B cell (primary cell): ENCODE data around the gene CCDC91. TPM values are rescaled to one million over a fixed set of nuclear protein-coding genes. Genes with fewer than 3 reads are reported as not detected.

Source experiments
- ATAC-seq: fragments of 200-7000 bp; cut with Tn5 transposase; one replicate; pipeline ENCODE4 v1.10.0; 2021; ENCODE audit warnings: low read depth, mild to moderate bottlenecking, moderate number of reproducible peaks, moderate library complexity
- CTCF ChIA-PET: fragments of 350-600 bp; sonication (Branson Sonifier 250); formaldehyde crosslinking; loops from one replicate; lab custom pipeline; 2021; ENCODE audit warnings: antibody characterized with exemption, inconsistent platforms; lab: Charles Lee
- POLR2A ChIA-PET: fragments of 350-600 bp; sonication (Branson Sonifier 250); formaldehyde crosslinking; loops from one replicate; lab custom pipeline; 2021; ENCODE audit warnings: antibody characterized with exemption; lab: Charles Lee
- DNase-seq: peaks from one replicate; pipeline ENCODE4 v3.0.0; 2013
- H2AFZ ChIP-seq: 2 replicates; pipeline ENCODE4 v1.6.1; 2012; ENCODE audit warnings: mild to moderate bottlenecking, low read depth, low read length; ENCODE audit not compliant: insufficient read depth, poor library complexity, severe bottlenecking
- H3K27ac ChIP-seq, 2 donors: 1 replicate in 1 of 2; 2 replicates in 1 of 2; pipeline ENCODE4 v1.5.1; 2012 to 2013; ENCODE audit warnings: low read length in 2 of 2, mild to moderate bottlenecking in 2 of 2, moderate library complexity in 1 of 2
- H3K27me3 ChIP-seq, 4 experiments: fragments of 200-600 bp in 1 of 4; sonication (generic) in 1 of 4; replicated peaks in 1 of 4; 1 replicate in 2 of 4; 2 replicates in 2 of 4; pipeline versions ENCODE4 v1.6.1 to v1.7.0; 2013 to 2016; ENCODE audit warnings: low read length in 3 of 4, mild to moderate bottlenecking in 2 of 4, mixed read lengths in 1 of 4, moderate library complexity in 1 of 4; ENCODE audit not compliant: insufficient read depth in 4 of 4, control insufficient read depth in 3 of 4; ENCODE audit errors: control extremely low read depth in 1 of 4
- H3K36me3 ChIP-seq, 2 experiments: replicated peaks in 1 of 2; 1 replicate in 1 of 2; 2 replicates in 1 of 2; pipeline versions ENCODE4 v1.6.1 to v1.7.1; 2013; ENCODE audit warnings: low read length in 1 of 2; ENCODE audit not compliant: insufficient read depth in 2 of 2, control insufficient read depth in 1 of 2; ENCODE audit errors: control extremely low read depth in 1 of 2, extremely low read depth in 1 of 2
- H3K4me1 ChIP-seq, 2 donors: fragments of 200-600 bp in 1 of 2; sonication (generic) in 1 of 2; 1 replicate in 1 of 2; 2 replicates in 1 of 2; pipeline versions ENCODE4 v1.5.1 to v1.6.1; 2013 to 2017; ENCODE audit warnings: low read length in 2 of 2; ENCODE audit not compliant: control insufficient read depth in 2 of 2, insufficient read depth in 2 of 2
- H3K4me2 ChIP-seq: replicated peaks from 2 replicates; pipeline ENCODE3; 2012; ENCODE audit warnings: mild to moderate bottlenecking, low read depth, low read length; ENCODE audit not compliant: poor library complexity, severe bottlenecking
- H3K4me3 ChIP-seq, 5 experiments: fragments of 200-600 bp in 1 of 5; sonication (generic) in 1 of 5; 1 replicate in 3 of 5; 2 replicates in 2 of 5; pipeline versions ENCODE4 v1.5.1 to v1.7.0; 2011 to 2016; ENCODE audit warnings: low read length in 4 of 5, mild to moderate bottlenecking in 4 of 5, low read depth in 2 of 5, control low read depth in 1 of 5, moderate library complexity in 1 of 5; ENCODE audit not compliant: insufficient read depth in 1 of 5; ENCODE audit errors: control extremely low read depth in 1 of 5, extremely low read depth in 1 of 5
- H3K79me2 ChIP-seq: fragments of 200-600 bp; sonication (generic); one replicate; pipeline ENCODE4 v1.6.0; 2016; ENCODE audit warnings: low read length; ENCODE audit not compliant: control insufficient read depth, insufficient read depth
- H3K9ac ChIP-seq: fragments of 200-600 bp; sonication (generic); 2 replicates; pipeline ENCODE4 v1.6.1; 2017; ENCODE audit warnings: mild to moderate bottlenecking, low read length, moderate library complexity
- H3K9me3 ChIP-seq, 3 donors: one replicate each; pipeline versions ENCODE4 v1.6.1 to v1.7.1; 2013; ENCODE audit warnings: low read length in 2 of 3; ENCODE audit not compliant: control insufficient read depth in 2 of 3, insufficient read depth in 1 of 3; ENCODE audit errors: control extremely low read depth in 1 of 3
- H4K20me1 ChIP-seq: 2 replicates; pipeline ENCODE4 v1.6.0; 2012; ENCODE audit warnings: mild to moderate bottlenecking, low read length; ENCODE audit not compliant: insufficient read depth, control insufficient read depth, poor library complexity, severe bottlenecking
- H3K27ac Mint-ChIP-seq: one replicate; pipeline ENCODE4 v1.8.0; 2021; ENCODE audit warnings: mixed read lengths
- H3K27me3 Mint-ChIP-seq: one replicate; pipeline ENCODE4 v1.8.0; 2021; ENCODE audit warnings: mixed read lengths
- H3K4me1 Mint-ChIP-seq: one replicate; pipeline ENCODE4 v1.8.0; 2021; ENCODE audit warnings: mixed read lengths
- H3K4me3 Mint-ChIP-seq: one replicate; pipeline ENCODE4 v1.8.0; 2021; ENCODE audit warnings: mixed read lengths
- H3K9me3 Mint-ChIP-seq: one replicate; pipeline ENCODE4 v1.8.0; 2022; ENCODE audit warnings: mixed read lengths; ENCODE audit not compliant: insufficient read depth
- EZH2 ChIP-seq: IDR thresholded peaks from 2 replicates; pipeline ENCODE4 v1.6.1; 2012; ENCODE audit warnings: borderline replicate concordance, low read depth, mild to moderate bottlenecking, moderate library complexity, low read length; ENCODE audit not compliant: insufficient read depth, poor library complexity, severe bottlenecking
- WGBS: methylation state at CpG from one replicate; pipeline ENCODE4 v1.1.5; 2013; ENCODE audit warnings: missing lambda C conversion rate; ENCODE audit not compliant: insufficient coverage; 5-methylcytosine and 5-hydroxymethylcytosine counted together
- intact Hi-C: fragments of 100-400 bp; cut with micrococcal nuclease; formaldehyde crosslinking; loops from one replicate; pipeline ENCODE4 v1.10.0; 2022
- polyA plus RNA-seq: library from polyadenylated mRNA; depleted of rRNA; stranded (reverse); fragments of >200 nt; gene quantifications from 2 replicates; pipeline ENCODE4 v1.2.3, GENCODE V29; 2012
- total RNA-seq, 2 donors: library from RNA; stranded (reverse); fragments of 120-200 nt in 1 of 2; gene quantifications; 1 replicate in 1 of 2; 2 replicates in 1 of 2; pipeline versions ENCODE4 v1.2.3 to v1.2.4, GENCODE V29; 2013 to 2022
- TF ChIP-seq, protein P1 (sequence below): fragments of 200-600 bp; IDR thresholded peaks from one replicate; pipeline ENCODE4 v1.8.0; 2022; ENCODE audit warnings: antibody characterized with exemption, mild to moderate bottlenecking

Gene CCDC91
- total and polyA plus RNA-seq, 2 donors (not counting 1 experiment from before 2014, with no cell fraction given), result 10.9 to 64.8 TPM

DNA sequence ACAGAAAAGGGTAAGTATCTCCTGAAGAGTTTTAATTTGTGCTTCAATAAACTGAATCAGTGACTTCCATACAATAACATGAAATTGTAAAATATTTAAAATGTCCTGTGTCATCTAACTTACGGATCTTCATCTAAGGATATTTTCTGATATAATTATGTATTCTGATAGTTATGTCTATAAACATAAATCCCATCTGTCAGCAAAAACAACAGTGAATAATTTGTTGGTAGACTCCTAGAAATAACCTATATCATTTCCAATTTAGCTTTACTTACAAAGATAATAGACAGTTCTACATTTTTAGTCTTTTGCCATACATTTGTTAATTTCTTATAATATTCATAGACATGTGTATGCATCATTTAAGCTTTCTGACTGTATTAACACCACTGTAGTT is 293.9 kb downstream of the CCDC91 start:
- Histone ChIP-seq H3K79me2 (no peaks in the 10 kb centered on the region), H3K27me3 (no peaks in the 10 kb centered on the region), H3K4me3 (no peak overlapping the region), H3K9ac (no peak overlapping the region), H3K36me3 (peaks cover 0 to 2% of the 10 kb centered on the region in 2 experiments), H3K4me2 (no peak overlapping the region), H2AFZ (no peak overlapping the region), H4K20me1 (no peaks in the 10 kb centered on the region), H3K27ac (no peak overlapping the region), H3K9me3 (peaks cover 0 to 2% (median 0%) of the 10 kb centered on the region in 3 donors), H3K4me1 (no peaks in the 10 kb centered on the region)
- no peak for TF ChIP-seq EZH2
- TF ChIP-seq, protein P1, sequence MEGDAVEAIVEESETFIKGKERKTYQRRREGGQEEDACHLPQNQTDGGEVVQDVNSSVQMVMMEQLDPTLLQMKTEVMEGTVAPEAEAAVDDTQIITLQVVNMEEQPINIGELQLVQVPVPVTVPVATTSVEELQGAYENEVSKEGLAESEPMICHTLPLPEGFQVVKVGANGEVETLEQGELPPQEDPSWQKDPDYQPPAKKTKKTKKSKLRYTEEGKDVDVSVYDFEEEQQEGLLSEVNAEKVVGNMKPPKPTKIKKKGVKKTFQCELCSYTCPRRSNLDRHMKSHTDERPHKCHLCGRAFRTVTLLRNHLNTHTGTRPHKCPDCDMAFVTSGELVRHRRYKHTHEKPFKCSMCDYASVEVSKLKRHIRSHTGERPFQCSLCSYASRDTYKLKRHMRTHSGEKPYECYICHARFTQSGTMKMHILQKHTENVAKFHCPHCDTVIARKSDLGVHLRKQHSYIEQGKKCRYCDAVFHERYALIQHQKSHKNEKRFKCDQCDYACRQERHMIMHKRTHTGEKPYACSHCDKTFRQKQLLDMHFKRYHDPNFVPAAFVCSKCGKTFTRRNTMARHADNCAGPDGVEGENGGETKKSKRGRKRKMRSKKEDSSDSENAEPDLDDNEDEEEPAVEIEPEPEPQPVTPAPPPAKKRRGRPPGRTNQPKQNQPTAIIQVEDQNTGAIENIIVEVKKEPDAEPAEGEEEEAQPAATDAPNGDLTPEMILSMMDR, result no peak
- H3K9me3 Mint-ChIP-seq, result no peaks in the 10 kb centered on the region
- no peak overlapping the region for H3K4me3 Mint-ChIP-seq
- no peaks in the 10 kb centered on the region for H3K4me1 Mint-ChIP-seq
- ATAC-seq, result no peak
- DNase-seq, result no peak
- intact Hi-C loops, result no loop called here
- WGBS, result no CpG with 5 or more reads among the region's 1 CpG
- H3K27me3 Mint-ChIP-seq, result no peaks in the 10 kb centered on the region
- CTCF ChIA-PET, result no interaction called here
- POLR2A ChIA-PET, result no interaction called here
- H3K27ac Mint-ChIP-seq, result no peak overlapping the region

DNA sequence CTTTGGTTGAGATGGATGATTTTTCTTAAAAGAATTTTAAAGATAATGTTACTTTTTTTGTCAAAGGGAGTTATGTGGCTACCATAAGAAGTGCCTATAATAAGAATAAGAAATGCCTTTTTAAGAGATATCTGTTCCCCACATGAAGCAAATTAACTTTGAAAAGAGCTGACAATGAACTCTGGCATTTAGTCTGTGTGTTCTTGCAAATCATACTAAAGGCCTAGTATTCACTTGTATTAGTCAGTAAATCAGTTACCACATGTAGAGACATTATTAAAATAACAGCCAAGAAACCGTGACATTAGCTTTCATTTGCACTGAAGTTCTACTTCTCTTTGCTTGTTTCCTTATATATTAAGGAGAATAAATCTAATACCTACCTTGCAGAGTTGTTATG is 296.3 kb downstream of the CCDC91 start:
- TF ChIP-seq, protein P1, result no peak
- no peak for TF ChIP-seq EZH2
- CTCF ChIA-PET, result no interaction called here
- ATAC-seq, result no peak

More for the DNA sequence above, 296.3 kb downstream of the CCDC91 start:
- H4K20me1 ChIP-seq, result no peaks in the 10 kb centered on the region
- POLR2A ChIA-PET, result no interaction called here
- no peaks in the 10 kb centered on the region for H3K4me1 ChIP-seq
- no peak overlapping the region for H3K27ac Mint-ChIP-seq
- H3K9ac ChIP-seq, result no peak overlapping the region
- H3K27me3 ChIP-seq, result no peaks in the 10 kb centered on the region
- no peaks in the 10 kb centered on the region for H3K4me1 Mint-ChIP-seq
- intact Hi-C loops, result no loop called here
- H3K79me2 ChIP-seq, result no peaks in the 10 kb centered on the region
- DNase-seq, result no peak
- H3K4me2 ChIP-seq, result no peak overlapping the region
- H2AFZ ChIP-seq, result no peak overlapping the region
- no peaks in the 10 kb centered on the region for H3K9me3 Mint-ChIP-seq
- H3K36me3 ChIP-seq, result peaks cover 0 to 5% of the 10 kb centered on the region in 2 experiments
- no peak overlapping the region for H3K27ac ChIP-seq
- no peaks in the 10 kb centered on the region for H3K27me3 Mint-ChIP-seq
- H3K9me3 ChIP-seq, result peaks cover 0 to 2% (median 0%) of the 10 kb centered on the region in 3 donors
- no peak overlapping the region for H3K4me3 Mint-ChIP-seq
- no CpG with 5 or more reads among the region's 1 CpG for WGBS
- H3K4me3 ChIP-seq, result no peak overlapping the region
